ENCODE data around the gene C7orf25. TPM values are rescaled to one million over a fixed set of nuclear protein-coding genes. Genes with fewer than 3 reads are reported as not detected.

The C7orf25 gene
- total and polyA plus RNA-seq, 10 of the 15 experiments (the other 5 are each of a cell fraction or from before 2014, with no cell fraction given) = 0.63 to 3.2 (median 1.7) TPM

- 63% methylated on average over 13 of the region's 13 CpGs for WGBS (ENCODE audit: insufficient coverage, insufficient replicate concordance, low lambda C conversion rate, missing lambda C conversion rate)
- CTCF ChIA-PET = interaction anchor here (0.6 to 9.2 kb wide), 61 partner anchors 9 to 898 kb away, joined by 3 to 109 read pairs (median 4); partner anchors contain the start of genes HECW1, MRPL32, PSMA2 and STK17A
- ATAC-seq (peak; percentile 66), FAIRE-seq (no peak), DNase-seq (ENCODE audit: low read depth, low spot score) (peak; percentile 48)
- Histone ChIP-seq H3K4me1 (ENCODE audit: control insufficient read depth, insufficient read depth, low read length) (peaks cover 12% of the 10 kb centered on the region; the same call in 1 of the 2 replicates), H3K27me3 (replicated peaks in 1 of 2; ENCODE audit: control insufficient read depth in 2 of 2, insufficient read depth in 2 of 2, low read length in 1 of 2) (no peaks in the 10 kb centered on the region), H3K9me3 (replicated peaks; ENCODE audit: control insufficient read depth, insufficient read depth, low read length) (no peaks in the 10 kb centered on the region), H3K27ac (ENCODE audit: control insufficient read depth, insufficient read depth) (no peak overlapping the region), H3K9ac (ENCODE audit: control insufficient read depth, insufficient read depth, low read length) (no peak overlapping the region), H3K79me2 (ENCODE audit: control insufficient read depth, insufficient read depth, low read length) (peaks cover 2% of the 10 kb centered on the region; the same call in 1 of the 2 replicates), H4K20me1 (ENCODE audit: control insufficient read depth, insufficient read depth) (no peaks in the 10 kb centered on the region), H3K4me3 (no peak overlapping the region), H3K4me2 (ENCODE audit: control insufficient read depth, insufficient read depth) (no peak overlapping the region), H3K36me3 (ENCODE audit: control insufficient read depth in 2 of 2, insufficient read depth in 2 of 2, low read length in 1 of 2) (peaks cover 0 to 14% of the 10 kb centered on the region in 2 experiments; a peak in 1 of 4 replicates), H2AFZ (ENCODE audit: control insufficient read depth, low read depth, low read length) (no peak overlapping the region)
- POLR2A ChIA-PET = interaction anchor here (0.5 to 0.7 kb wide), 2 partner anchors 17 to 315 kb away, joined by 3 read pairs; no protein-coding TSS in a partner anchor
- no TSS peak for BruUV-seq (replicated peaks)
- intact Hi-C loops (cut with micrococcal nuclease; ENCODE audit: unreplicated experiment) (loop anchor here (1.0 to 5.0 kb wide), 8 partner anchors 114 to 898 kb away; no protein-coding TSS in a partner anchor), in situ Hi-C loops (cut with MboI) (loop anchor here (5.0 kb wide), 2 partner anchors 161 to 506 kb away; no protein-coding TSS in a partner anchor)
- RAD21 ChIA-PET (ENCODE audit: unreplicated experiment) = interaction anchor here (0.6 to 2.9 kb wide), 30 partner anchors 10 to 898 kb away, joined by 3 to 26 read pairs (median 5); partner anchors contain the start of genes C7orf25, MRPL32, PSMA2 and STK17A
- SMC1A ChIA-PET (ENCODE audit: uncharacterized antibody, unreplicated experiment) = interaction anchor here (0.5 to 10.0 kb wide), 44 partner anchors 9 to 907 kb away, joined by 3 to 102 read pairs (median 3); partner anchors contain the start of genes C7orf25, MRPL32 and PSMA2
- TF ChIP-seq IRF3 (IDR thresholded peaks at IDR 0.05) (no peak), IKZF1 (conservative IDR thresholded peaks at IDR 0.05) (no peak), NRF1 (conservative IDR thresholded peaks at IDR 0.05; ENCODE audit: low read depth, low read length) (no peak), RBBP5 (conservative IDR thresholded peaks at IDR 0.05) (no peak), EZH2 (IDR thresholded peaks at IDR 0.05; ENCODE audit: borderline replicate concordance, control insufficient read depth, low read depth, low read length) (no peak), ZBTB11 (CRISPR knock-in tag; IDR thresholded peaks at IDR 0.05) (no peak), NBN (IDR thresholded peaks at IDR 0.05) (0 out of 2 replicates have a peak, but pooled peaks have one; percentile 20), MEF2A (IDR thresholded peaks at IDR 0.05; ENCODE audit: insufficient read depth, low read depth, low read length) (no peak), STAT1 (conservative IDR thresholded peaks at IDR 0.05) (no peak), SP1 (IDR thresholded peaks at IDR 0.05; ENCODE audit: low read depth, low read length) (peak; percentile 22), FOXM1 (IDR thresholded peaks at IDR 0.05; ENCODE audit: low read depth, low read length) (0 out of 2 replicates have a peak, but pooled peaks have one; percentile 58), KAT2A (conservative IDR thresholded peaks at IDR 0.05; ENCODE audit: control insufficient read depth, low read depth, low read length) (no peak), IKZF2 (IDR thresholded peaks at IDR 0.05) (0 out of 4 replicates have a peak, but pooled peaks of 1 of the 2 experiments have one; percentile 9), NR2C2 (IDR thresholded peaks at IDR 0.05; ENCODE audit: borderline replicate concordance, control insufficient read depth, insufficient read length, low read depth) (no peak), BHLHE40 (IDR thresholded peaks at IDR 0.05; ENCODE audit: borderline replicate concordance in 1 of 2, low read depth in 2 of 2, low read length in 1 of 2) (0 out of 4 replicates have a peak, but pooled peaks of 1 of the 2 experiments have one; percentile 41), CREM (IDR thresholded peaks at IDR 0.05; ENCODE audit: low read depth) (no peak), RFX5 (IDR thresholded peaks at IDR 0.05; ENCODE audit: low read depth, low read length) (no peak), BRCA1 (IDR thresholded peaks at IDR 0.05; ENCODE audit: low read depth, low read length) (no peak)
These were observed 29.3 kb upstream of the C7orf25 start for GRCh38 chr7:42940985-42941847.

Measured in GM12878 (cell line).